Muscle layer of duodenum (tissue), 2 donors: ENCODE measurements around the gene UST.
"Not testable (repeated sequence)": the region's sequence is repeated elsewhere in the genome, so short reads cannot be mapped to it uniquely, and the experiment has no call there.

Experiments
- H3K27ac ChIP-seq: one replicate; pipeline ENCODE4 v1.7.0; 2013; ENCODE audit warnings: mild to moderate bottlenecking, low read length
- H3K27me3 ChIP-seq: one replicate; pipeline ENCODE4 v1.7.0; 2013; ENCODE audit warnings: low read depth, mild to moderate bottlenecking, control low read depth, low read length
- H3K36me3 ChIP-seq, 2 donors: one replicate each; pipeline ENCODE4 v1.7.0; 2013; ENCODE audit warnings: low read length in 2 of 2, control low read depth in 1 of 2, mild to moderate bottlenecking in 1 of 2; ENCODE audit not compliant: insufficient read depth in 2 of 2, control insufficient read depth in 1 of 2
- H3K4me1 ChIP-seq, 2 donors: one replicate each; pipeline ENCODE4 v1.7.0; 2013; ENCODE audit warnings: low read length in 2 of 2, mild to moderate bottlenecking in 2 of 2, control low read depth in 1 of 2, moderate library complexity in 1 of 2; ENCODE audit not compliant: insufficient read depth in 2 of 2, control insufficient read depth in 1 of 2
- H3K4me3 ChIP-seq, 2 donors: one replicate each; pipeline ENCODE4 v1.7.0; 2013; ENCODE audit warnings: low read length in 2 of 2, low read depth in 1 of 2, mild to moderate bottlenecking in 1 of 2
- H3K9me3 ChIP-seq, 2 donors: one replicate each; pipeline ENCODE4 v1.7.0; 2013; ENCODE audit warnings: low read length in 2 of 2, control low read depth in 1 of 2, mild to moderate bottlenecking in 1 of 2; ENCODE audit not compliant: control insufficient read depth in 1 of 2
- donor health status: healthy.

UST gene

DNA sequence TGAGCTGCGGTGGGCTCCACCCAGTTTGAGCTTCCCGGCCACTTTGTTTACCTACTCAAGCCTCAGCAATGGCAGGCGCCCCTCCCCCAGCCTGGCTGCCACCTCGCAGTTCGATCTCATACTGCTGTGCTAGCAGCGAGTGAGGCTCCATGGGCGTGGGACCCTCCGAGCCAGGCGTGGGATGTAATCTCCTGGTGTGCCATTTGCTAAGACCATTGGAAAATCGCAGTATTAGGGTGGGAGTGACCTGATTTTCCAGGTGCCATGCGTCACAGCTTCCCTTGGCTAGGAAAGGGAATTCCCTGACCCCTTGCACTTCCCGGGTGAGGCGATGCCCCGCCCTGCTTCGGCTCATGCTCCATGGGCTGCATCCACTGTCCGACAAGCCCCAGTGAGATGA, 117.3 kb downstream of the UST start:
- not testable (repeated sequence) for H3K27ac ChIP-seq, H3K27me3 ChIP-seq, H3K4me3 ChIP-seq, H3K9me3 ChIP-seq, H3K4me1 ChIP-seq, H3K36me3 ChIP-seq

DNA sequence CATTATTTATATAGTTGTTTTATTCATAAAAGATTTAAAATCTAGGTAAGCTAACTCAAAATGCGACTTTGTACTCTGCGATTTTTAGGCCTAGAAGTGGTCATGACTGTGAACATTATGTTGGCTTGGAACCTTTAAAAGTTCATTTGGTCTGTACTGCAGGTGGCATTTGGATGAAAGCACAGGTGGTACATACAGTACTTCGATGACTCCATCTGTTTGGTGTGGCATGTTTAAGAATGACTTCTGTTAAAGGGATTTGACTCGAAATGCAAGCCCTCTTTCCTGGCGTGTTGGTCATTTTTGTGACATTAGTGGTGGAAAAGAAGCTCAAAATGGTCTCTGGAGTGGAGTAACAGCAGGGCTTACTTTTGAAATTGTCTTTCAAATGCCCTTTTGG, 118.1 kb downstream of the UST start:
- Histone ChIP-seq H3K27me3 (no peaks in the 10 kb centered on the region), H3K4me1 (peaks cover 0 to 7% of the 10 kb centered on the region in 2 donors), H3K9me3 (no peaks in the 10 kb centered on the region), H3K36me3 (no peaks in the 10 kb centered on the region), H3K27ac (no peak overlapping the region), H3K4me3 (no peak overlapping the region)

DNA sequence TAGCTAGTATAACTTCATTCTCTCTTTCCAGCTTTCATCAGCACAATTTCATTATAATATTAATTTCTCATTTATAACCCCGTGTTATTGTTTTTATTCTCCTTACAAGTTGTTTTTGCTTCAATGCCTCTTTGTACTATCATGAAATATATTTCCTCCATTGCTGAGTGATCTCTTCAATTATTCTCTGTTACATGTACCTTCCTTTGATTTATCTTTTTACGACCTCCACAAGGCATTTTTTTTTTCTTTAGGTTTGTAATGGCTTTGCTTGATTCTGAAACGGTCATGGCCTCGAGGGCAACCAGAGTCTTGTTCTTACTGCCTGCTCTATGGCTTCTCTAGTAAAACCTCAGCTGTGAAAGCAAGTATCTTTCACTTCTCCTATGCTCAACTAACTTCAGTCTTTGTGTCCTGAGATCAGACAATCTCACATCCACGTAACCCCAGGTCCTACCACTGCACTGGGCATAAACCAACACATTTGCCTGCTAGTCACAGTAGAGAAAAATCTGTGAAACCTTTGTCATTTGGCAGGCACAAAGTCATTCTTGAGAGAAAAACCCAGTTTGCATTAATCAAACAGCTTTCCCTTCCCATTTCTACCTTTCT, 119.9 kb downstream of the UST start:
- H3K36me3 ChIP-seq: no peaks in the 10 kb centered on the region
- H3K4me1 ChIP-seq: peaks cover 0 to 7% of the 10 kb centered on the region in 2 donors
- no peak overlapping the region for H3K27ac ChIP-seq
- H3K27me3 ChIP-seq: no peaks in the 10 kb centered on the region
- no peaks in the 10 kb centered on the region for H3K9me3 ChIP-seq
- H3K4me3 ChIP-seq: no peak overlapping the region

DNA sequence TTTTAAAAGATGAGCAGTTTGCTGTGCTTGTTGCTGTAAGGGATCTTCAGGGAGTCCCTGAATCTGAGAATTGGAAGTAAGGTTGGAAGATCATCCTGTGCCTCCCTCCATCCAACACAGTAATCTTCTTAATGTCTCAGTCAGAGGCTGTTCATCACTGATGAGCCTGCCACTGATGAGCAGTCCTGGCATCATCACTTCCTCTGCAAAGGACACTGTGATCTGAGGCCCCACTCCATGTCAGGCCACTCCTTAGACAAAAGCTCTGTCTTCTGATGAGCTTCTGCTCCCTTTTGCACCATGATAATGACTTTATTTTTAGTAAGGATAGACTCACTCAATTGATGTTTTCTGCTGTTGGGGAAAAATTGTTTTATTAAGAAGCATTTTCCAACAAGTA, 121.0 kb downstream of the UST start:
- no peak overlapping the region for H3K4me3 ChIP-seq
- no peaks in the 10 kb centered on the region for H3K27me3 ChIP-seq
- peaks cover 0 to 7% of the 10 kb centered on the region in 2 donors for H3K4me1 ChIP-seq
- no peaks in the 10 kb centered on the region for H3K36me3 ChIP-seq
- H3K9me3 ChIP-seq: no peaks in the 10 kb centered on the region
- no peak overlapping the region for H3K27ac ChIP-seq

DNA sequence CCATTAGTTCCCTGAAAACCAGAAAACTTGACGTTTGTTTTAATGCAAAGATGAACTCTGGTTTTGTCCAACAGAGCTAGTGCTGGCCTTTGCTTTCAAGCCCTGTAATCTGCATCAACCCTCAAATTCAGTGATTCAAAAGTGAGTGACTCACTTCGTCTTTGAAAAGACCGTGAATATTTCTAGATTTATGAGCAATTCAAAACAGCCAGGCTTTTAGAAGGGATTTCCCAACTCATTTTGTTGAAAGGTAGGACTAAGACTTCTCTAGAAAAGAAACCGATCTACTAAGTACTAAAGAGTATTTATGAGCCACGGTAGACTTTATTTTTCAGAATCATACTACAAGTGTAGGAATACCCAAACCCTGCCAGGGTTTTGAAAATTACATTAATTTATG, 121.5 kb downstream of the UST start:
- H3K36me3 ChIP-seq: no peaks in the 10 kb centered on the region
- H3K4me1 ChIP-seq: peaks cover 0 to 7% of the 10 kb centered on the region in 2 donors
- H3K27me3 ChIP-seq: no peaks in the 10 kb centered on the region

DNA sequence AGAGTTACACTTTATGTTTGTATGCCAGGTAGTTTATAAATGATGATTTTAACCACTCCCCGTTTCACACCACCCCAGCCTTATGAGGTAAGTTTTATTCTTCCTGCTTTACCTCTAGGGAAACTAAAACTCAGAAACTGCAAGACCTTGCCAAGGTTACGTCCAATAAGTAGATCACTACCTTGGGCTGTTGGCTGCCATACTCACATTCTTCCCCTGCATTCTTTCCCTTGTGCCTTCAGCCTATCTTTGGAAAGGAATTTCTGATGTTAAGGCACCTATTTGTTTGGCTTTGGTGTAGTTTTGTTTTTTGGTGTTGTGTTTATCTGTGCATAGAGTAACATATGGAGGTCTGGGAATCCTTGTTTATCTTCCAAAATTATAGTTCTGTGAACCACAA, 122.1 kb downstream of the UST start:
- Histone ChIP-seq H3K4me1 (peaks cover 0 to 7% of the 10 kb centered on the region in 2 donors), H3K27ac (no peak overlapping the region), H3K4me3 (no peak overlapping the region), H3K9me3 (no peaks in the 10 kb centered on the region), H3K27me3 (no peaks in the 10 kb centered on the region), H3K36me3 (no peaks in the 10 kb centered on the region)

More for the DNA sequence above, 121.5 kb downstream of the UST start:
- H3K4me3 ChIP-seq: no peak overlapping the region
- H3K27ac ChIP-seq: no peak overlapping the region
- H3K9me3 ChIP-seq: no peaks in the 10 kb centered on the region

DNA sequence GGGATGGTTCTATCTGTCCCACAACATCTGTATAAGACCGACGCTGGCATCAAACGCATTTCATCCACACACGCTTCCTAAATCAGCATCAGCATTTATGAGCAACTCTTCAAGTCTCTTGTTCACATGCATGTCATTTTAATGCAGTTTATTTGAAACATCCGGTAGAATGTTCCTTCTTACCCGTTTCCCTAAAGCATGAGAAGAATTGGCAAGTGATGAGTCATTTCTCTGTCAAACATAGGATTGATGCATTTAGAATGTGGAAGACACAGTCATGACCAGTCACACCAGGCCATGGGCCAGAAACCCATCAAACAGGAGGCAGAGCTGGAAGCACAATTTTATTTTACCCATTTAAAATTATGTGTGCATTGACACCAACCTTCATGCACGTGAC, 122.8 kb downstream of the UST start:
- peaks cover 0 to 8% of the 10 kb centered on the region in 2 donors for H3K4me1 ChIP-seq
- H3K36me3 ChIP-seq: no peaks in the 10 kb centered on the region
- H3K4me3 ChIP-seq: no peak overlapping the region
- no peak overlapping the region for H3K27ac ChIP-seq
- H3K9me3 ChIP-seq: no peaks in the 10 kb centered on the region
- H3K27me3 ChIP-seq: no peaks in the 10 kb centered on the region

DNA sequence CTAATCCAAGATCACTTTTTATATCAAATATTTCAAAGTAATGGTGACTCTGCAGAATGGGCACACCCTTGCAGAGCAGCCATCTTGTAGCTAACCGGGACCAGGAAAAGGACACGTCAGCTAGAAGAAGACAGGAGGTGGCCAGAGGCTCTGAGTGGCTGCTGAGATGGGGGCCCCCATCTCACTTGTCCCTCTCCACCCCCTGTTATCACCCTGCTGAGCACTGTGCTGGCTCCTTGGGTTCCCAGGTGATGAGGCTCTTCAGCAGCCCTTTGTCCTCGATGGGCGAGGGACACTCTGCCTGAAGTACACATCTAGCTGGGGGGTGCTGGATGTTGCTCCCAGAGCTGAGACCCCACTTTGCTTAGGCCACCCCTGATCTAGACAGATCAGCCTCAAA, 126.3 kb downstream of the UST start:
- no peaks in the 10 kb centered on the region for H3K36me3 ChIP-seq
- no peaks in the 10 kb centered on the region for H3K9me3 ChIP-seq
- H3K4me3 ChIP-seq: no peak overlapping the region
- H3K27ac ChIP-seq: no peak overlapping the region
- no peaks in the 10 kb centered on the region for H3K27me3 ChIP-seq
- H3K4me1 ChIP-seq: peaks cover 0 to 13% of the 10 kb centered on the region in 2 donors

DNA sequence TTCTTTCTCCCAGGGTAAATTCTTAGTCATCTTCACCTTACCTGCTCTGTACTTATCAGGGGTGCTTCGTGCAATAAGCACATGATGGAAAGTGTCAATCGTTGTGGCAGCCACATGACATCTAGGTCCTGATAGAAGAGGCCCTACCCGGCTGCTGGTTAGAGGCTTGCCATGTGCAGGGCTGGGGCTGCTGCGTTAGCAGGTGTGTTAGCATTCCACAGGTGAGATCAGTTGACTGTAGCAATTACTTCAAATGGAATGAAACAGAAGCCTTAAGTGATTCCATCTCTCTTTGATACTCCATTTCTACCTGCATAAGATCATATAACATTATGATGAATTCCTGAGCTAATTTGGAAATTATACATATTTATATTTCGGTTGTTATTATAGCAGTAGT, 127.0 kb downstream of the UST start:
- Histone ChIP-seq H3K9me3 (no peaks in the 10 kb centered on the region), H3K4me1 (peaks cover 0 to 10% of the 10 kb centered on the region in 2 donors), H3K36me3 (no peaks in the 10 kb centered on the region), H3K27me3 (no peaks in the 10 kb centered on the region), H3K4me3 (no peak overlapping the region), H3K27ac (no peak overlapping the region)

DNA sequence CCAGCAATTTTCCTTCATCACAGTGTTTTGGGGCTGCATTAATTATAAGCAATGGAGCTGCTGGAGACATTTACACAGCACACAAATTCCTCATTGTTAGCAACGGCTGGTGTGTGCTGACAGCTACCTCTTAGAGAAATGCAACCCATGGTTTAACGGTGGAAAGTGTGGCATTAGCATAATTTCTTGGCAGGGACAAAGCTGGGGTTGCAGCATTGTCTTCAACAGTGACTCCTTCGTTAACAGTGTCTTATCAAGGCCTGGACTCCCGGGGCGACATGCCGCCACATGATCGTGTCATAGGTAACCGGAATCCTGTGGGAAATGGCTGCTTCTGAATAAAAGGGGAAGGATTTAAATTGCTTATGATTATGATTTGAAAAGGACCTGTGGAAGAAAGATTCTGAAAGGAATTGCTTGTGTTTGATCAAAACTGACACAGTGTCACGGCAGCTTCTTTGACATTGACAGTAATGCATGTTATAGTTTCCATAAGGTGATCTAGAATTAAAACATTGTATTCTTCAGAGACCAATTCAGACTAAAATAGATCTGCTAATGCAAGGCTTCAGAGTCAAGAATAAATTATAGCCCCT, 128.0 kb downstream of the UST start:
- no peaks in the 10 kb centered on the region for H3K36me3 ChIP-seq
- H3K27ac ChIP-seq: no peak overlapping the region
- H3K4me1 ChIP-seq: peaks cover 0 to 6% of the 10 kb centered on the region in 2 donors
- no peaks in the 10 kb centered on the region for H3K9me3 ChIP-seq
- H3K4me3 ChIP-seq: no peak overlapping the region
- H3K27me3 ChIP-seq: no peaks in the 10 kb centered on the region

DNA sequence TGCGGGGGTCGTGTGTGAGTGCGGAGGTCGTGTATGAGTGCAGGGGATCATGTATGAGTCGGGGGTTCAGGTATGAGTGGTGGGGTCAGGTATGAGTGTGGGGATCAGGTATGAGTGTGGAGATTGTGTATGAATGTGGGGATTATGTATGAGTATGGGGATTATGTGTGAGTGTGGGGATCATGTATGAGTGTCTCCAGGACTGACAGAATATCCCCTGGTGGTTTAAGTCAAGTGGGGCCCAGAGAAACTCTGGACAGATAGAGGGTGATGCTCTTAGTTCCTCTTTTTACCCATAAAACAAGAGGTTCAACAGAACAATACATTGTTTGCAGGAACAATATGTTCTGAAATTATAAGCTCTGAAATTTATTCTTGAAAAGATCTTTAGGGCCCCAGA, 131.9 kb downstream of the UST start:
- peaks cover 0 to 6% of the 10 kb centered on the region in 2 donors for H3K4me1 ChIP-seq
- H3K27ac ChIP-seq: no peak overlapping the region

DNA sequence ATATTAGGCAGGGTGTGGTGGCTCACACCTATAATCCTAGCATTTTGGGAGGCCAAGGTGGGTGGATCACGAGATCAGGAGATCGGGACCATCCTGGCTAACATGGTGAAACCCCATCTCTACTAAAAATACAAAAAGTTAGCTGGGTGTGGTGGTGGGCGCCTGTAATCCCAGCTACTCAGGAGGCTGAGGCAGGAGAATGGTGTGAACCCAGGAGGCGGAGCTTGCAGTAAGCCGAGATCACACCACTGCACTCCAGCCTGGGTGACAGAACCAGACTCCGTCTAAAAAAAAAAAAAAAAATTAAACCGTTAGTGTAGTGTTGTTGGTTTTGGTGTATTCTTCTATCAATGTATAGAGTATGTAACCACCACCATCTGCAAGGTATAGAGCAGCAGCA, 133.9 kb downstream of the UST start:
- not testable (repeated sequence) for H3K4me1 ChIP-seq, H3K27me3 ChIP-seq, H3K4me3 ChIP-seq, H3K27ac ChIP-seq, H3K36me3 ChIP-seq, H3K9me3 ChIP-seq

More for the DNA sequence above, 131.9 kb downstream of the UST start:
- Histone ChIP-seq H3K36me3 (no peaks in the 10 kb centered on the region), H3K27me3 (no peaks in the 10 kb centered on the region), H3K9me3 (no peaks in the 10 kb centered on the region), H3K4me3 (no peak overlapping the region)
